ENCODE data around the gene PER3.
"Not testable (repeated sequence)": the region's sequence is repeated elsewhere in the genome, so short reads cannot be mapped to it uniquely, and the experiment has no call there.

The PER3 gene

GRCh38 chr1:7780976-7781375 lies 3.1 kb upstream of the PER3 start:
- DNase-seq (ENCODE audit: low read depth), result no peak

DNA sequence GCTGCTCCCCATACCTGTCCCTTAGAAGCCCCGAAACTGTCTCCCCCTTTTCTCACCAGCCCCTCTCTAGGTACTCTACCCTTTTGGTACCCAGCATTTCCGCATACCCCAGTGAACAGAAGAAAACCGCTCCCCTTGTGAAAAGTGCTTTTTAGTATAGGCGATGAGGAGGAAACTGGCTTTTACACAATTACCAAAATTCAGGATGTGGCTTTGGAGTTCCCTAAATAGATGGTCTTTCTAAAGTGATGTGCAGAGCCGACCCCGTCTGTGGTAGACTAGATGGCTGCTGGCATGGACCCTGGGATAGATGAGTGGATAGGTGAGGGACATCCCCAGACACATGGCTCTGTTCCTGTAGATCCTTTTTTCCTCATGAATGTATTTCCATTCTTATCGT lies 2.6 kb upstream of the PER3 start:
- no peak for DNase-seq (ENCODE audit: low read depth)

DNA sequence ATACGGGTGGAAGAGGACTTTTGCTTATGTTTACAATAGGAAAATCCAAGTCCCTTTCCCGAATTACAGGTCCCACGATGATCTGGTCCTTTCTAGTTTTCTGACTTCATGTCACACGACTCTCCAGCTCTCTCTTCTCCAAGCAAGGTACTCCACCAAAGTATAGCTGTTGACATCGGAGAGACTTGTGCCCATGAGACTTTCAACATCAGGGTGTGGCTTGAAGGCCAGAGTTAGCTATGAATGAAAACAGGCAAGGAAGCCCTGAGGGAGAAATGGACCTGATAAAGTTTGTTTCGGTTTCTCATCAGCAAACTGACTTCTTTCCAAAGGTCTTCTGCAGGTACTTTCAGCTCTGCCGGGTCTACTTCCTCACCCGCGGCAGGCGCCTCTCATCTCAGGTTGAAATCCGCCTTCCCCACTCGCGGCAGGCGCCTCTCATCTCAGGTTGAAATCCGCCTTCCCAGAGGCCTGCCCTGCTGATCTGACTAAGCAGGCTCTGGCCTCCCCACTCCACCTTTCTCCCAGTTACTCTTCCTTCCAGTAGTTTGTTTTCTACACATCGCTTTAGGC lies 2.1 kb upstream of the PER3 start:
- DNase-seq (ENCODE audit: low read depth), result peak; percentile 7

DNA sequence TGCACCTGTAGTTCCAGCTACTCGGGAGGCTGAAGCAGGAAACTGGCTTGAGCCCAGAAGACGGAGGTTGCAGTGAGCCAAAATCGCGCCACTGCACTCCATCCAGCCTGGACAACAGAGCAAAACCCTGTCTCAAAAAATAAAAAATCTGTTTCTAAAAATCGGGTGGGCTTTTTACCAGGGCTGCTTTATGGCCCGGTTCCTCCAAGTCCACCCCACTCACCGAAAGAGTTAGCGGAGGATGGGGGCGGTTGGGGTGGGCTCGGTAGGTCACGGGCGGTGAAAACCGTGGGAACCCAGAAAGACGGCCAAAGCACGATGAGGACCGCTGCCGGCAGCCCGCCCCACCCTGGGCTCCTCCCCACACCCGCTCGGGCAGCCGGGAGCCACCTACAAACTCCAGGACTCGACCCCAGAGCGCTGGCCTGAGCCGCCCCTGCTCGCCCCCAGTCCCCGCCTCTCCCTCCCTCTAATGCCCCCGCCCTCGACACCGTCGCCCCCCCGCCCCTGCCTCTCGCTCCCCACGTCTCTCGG lies 846 bp upstream of the PER3 start:
- DNase-seq (ENCODE audit: low read depth), result no peak

DNA sequence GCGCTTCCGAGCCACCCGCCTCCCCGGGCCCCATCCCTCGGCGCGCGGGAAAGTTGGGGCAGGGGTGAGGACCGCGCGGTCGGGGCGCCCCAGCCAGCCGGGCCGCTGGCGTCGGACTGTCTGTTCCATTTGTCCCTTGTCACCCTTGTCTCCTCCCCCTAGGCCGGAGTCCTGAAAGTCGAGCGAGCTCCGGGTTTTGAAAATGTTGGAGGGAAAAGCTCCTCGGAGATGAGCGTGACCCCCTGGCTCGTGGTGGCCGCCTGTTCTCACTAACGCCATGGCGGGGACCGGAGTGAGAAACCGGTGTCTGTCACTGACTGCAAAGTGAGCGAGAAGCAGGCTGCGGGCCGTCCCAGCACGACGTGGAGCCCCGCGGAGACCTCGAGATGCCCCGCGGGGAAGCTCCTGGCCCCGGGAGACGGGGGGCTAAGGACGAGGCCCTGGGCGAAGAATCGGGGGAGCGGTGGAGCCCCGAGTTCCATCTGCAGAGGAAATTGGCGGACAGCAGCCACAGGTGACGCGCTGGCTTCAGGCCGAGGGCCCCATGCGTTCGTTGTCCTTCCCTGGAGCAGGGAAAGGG lies 491 bp downstream of the PER3 start:
- no peak for DNase-seq (ENCODE audit: low read depth)

DNA sequence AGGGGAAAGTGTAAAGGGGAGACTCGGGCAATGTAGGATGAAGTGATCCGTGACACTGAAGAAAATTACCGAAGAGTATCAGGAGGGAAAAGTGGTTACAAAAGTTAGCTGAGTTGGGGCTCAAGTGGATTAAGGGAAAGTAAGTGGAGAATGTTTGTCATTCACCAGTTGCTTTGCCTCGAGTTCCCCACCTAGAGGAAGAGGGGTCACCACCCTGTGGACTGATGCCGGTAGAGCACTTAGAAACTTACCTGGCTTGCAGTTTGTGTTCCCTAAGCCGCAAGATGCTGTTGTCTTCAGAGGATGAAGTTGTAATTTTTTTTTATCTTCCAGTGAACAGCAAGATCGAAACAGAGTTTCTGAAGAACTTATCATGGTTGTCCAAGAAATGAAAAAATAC lies 1.0 kb downstream of the PER3 start:
- DNase-seq (ENCODE audit: low read depth), result no peak

DNA sequence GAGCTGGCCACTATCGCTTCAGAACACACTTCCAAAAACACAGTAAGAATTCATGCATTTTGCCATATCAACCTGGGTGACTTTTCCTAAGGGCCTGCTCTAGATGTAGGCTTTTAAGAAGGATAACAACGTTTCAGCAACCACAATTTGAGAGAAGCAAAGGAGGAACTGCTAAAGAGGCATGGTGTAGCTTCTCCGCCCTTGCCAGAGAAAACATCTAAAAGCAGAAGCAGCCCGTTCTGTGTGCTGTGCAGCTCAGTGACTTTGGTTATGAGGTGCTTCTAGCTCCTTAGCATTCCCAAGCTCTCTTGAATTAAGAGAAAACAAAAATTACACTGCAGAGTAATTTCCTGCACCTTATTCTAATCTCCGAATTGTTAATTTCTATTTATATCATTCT lies 2.7 kb downstream of the PER3 start:
- DNase-seq (ENCODE audit: low read depth), result no peak

DNA sequence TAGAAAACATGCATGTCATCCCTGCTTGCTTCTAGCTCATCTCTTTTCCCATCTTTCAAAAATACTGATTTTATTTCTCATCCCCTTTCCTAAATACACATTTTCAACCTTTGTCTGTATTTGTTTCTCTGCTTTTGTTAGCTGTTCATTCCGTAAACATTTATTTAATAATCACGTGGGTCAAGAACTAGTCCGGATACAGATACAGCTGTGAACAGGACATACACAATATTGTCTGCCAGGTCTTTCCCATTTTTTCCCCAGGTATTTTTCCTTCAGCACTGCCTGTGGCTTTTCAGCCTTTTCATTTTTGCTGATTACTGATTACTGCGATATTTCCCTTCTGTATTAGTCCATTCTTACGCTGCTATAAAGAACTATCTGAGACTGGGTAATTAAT lies 5.7 kb downstream of the PER3 start:
- no peak for DNase-seq (ENCODE audit: low read depth)

DNA sequence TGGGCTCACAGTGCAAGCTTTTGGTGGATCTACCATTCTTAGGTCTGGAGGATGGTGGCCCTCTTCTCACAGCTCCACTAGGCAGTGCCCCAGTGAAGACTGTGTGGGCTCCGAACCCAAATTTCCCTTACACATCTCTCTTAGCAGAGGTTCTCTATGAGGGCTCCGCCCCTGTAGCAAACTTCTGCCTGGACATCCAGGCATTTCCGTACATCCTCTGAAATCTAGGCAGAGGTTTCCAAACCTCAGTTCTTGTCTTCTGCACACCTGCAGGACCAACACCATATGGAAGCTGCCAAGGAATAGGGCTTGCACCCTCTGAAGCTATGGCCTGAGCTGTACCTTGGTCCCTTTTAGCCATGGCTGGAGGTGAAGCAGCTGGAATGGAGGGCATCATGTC lies 6.9 kb downstream of the PER3 start:
- not testable (repeated sequence) for DNase-seq (ENCODE audit: low read depth)

DNA sequence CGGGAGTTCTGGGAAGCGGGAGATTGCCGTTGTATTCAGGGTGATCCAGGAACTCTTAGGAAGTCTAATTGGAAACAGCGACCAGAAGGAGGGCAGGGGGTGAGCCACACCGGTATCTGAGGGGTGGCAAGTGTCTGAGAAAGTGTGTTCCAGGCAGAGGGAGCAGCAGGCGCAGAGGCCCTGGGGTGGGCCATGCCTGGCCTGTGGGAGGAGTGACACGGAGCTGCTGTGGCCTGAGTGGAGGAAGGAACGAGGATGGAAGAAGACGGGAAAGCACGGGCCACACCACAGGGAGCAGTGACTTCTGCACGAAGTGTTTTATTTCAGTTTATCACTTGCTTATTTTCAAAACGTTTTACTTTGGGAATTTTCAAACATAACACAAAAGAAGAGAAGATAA lies 11.3 kb downstream of the PER3 start:
- no peak for DNase-seq (ENCODE audit: low read depth)

- no peak for DNase-seq (ENCODE audit: low read depth)
Observed at GRCh38 chr1:7805460-7805859, 21.4 kb downstream of the PER3 start.

GRCh38 chr1:7808253-7808844 lies 24.3 kb downstream of the PER3 start:
- no peak for DNase-seq (ENCODE audit: low read depth)

- no peak for DNase-seq (ENCODE audit: low read depth)
Observed at GRCh38 chr1:7809742-7810141, 25.7 kb downstream of the PER3 start.

DNA sequence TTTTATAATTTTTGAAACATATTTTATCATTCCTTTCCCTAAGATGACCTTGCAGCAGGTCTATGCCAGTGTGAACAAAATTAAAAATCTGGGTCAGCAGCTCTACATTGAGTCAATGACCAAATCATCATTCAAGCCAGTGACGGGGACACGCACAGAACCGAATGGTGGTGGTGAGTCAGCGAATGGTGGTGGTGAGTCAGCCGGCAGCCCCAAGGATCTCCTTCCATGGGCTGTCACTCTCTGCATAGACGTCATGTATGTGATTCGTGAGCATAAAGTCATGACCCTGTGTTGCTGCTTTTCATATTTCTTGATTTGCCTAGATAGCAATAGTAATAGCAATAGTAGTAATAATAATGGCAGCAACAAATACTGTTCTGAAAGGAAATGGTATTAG lies 26.3 kb downstream of the PER3 start:
- DNase-seq (ENCODE audit: low read depth), result no peak

DNA sequence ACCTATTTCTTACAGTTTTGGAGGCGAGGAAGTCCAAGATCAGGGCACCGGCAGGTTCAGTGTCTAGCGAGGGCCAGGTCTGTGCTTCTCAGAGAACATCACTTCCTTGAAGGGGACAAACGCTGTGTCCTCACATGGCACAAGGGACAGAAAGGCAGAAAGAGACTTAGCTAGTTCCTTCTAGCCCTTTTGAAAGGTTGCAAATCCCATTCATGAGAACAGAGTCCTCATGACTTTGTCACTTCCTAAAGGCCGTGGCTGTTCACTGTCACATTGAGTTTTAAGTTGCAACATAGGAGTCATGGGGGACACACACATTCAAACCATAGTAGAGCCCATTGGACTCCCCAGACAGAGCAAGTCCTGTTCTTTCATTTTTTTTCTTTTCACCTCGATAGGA lies 27.4 kb downstream of the PER3 start:
- DNase-seq (ENCODE audit: low read depth), result no peak

GRCh38 chr1:7813677-7814373 lies 29.7 kb downstream of the PER3 start:
- no peak for DNase-seq (ENCODE audit: low read depth)

DNA sequence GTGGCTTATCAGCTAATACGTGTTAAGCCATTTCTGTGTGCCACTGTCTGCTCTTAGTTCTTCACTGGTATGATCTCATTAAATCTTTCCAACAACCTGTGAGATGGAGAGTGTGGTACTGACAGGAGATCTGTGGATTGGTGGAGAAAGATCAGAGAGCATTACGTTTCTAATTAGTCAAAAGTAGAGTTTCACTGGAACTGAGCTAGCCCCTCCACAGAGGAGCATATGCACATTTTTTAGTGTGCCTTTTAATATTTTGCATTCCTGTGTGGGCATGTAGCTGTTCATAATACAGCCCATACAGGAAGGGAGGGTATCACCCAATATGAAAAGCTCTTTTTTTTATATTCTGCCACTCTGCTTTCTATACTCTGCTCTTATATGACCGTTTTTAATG lies 37.2 kb downstream of the PER3 start:
- DNase-seq (ENCODE audit: low read depth), result no peak

GRCh38 chr1:7824701-7825100 lies 40.6 kb downstream of the PER3 start:
- no peak for DNase-seq (ENCODE audit: low read depth)

GRCh38 chr1:7826363-7826762 lies 42.3 kb downstream of the PER3 start:
- no peak for DNase-seq (ENCODE audit: low read depth)

GRCh38 chr1:7827126-7827955 lies 43.2 kb downstream of the PER3 start:
- peak; percentile 14 for DNase-seq (ENCODE audit: low read depth)

- DNase-seq (ENCODE audit: low read depth), result no peak
Observed at GRCh38 chr1:7831458-7831857, 47.4 kb downstream of the PER3 start.

- no peak for DNase-seq (ENCODE audit: low read depth)
Observed at GRCh38 chr1:7833035-7833434, 48.9 kb downstream of the PER3 start.
